A673 (cell line): ENCODE measurements around the gene NRG4. TPM values are rescaled to one million over a fixed set of nuclear protein-coding genes. Genes with fewer than 3 reads are reported as not detected.
"Not testable (repeated sequence)": the region's sequence is repeated elsewhere in the genome, so short reads cannot be mapped to it uniquely, and the experiment has no call there.

Experiments used
- BruUV-seq: library from RNA; stranded (reverse); fragments of 400-500 nt; replicated peaks from 2 replicates; lab custom pipeline; 2021; lab: Mats Ljungman, UMichigan
- CTCF ChIA-PET: fragments of 300-600 bp; sonication (Branson Sonifier 250); formaldehyde crosslinking; loops from one replicate; lab custom pipeline; 2022; ENCODE audit warnings: antibody characterized with exemption; lab: Charles Lee
- POLR2A ChIA-PET: fragments of 300-600 bp; sonication (Branson Sonifier 250); formaldehyde crosslinking; loops from one replicate; lab custom pipeline; 2022; ENCODE audit warnings: antibody characterized with exemption; ENCODE audit not compliant: low non-redundant PET; lab: Charles Lee
- DNase-seq: peaks from one replicate; pipeline ENCODE4 v3.0.0-alpha.2; 2015; ENCODE audit warnings: low spot score
- H3K27ac ChIP-seq: fragments of 200-600 bp; sonication (generic); 2 replicates; pipeline ENCODE4 v1.5.1; 2016; ENCODE audit warnings: mixed run types, low read depth, mild to moderate bottlenecking, mixed read lengths, antibody characterized with exemption, low read length; ENCODE audit not compliant: poor library complexity, severe bottlenecking
- H3K27me3 ChIP-seq: fragments of 200-600 bp; sonication (generic); replicated peaks from 2 replicates; pipeline ENCODE4 v1.6.1; 2017; ENCODE audit warnings: mixed run types, low read depth, mild to moderate bottlenecking, mixed read lengths, antibody characterized with exemption, low read length; ENCODE audit not compliant: insufficient read depth, poor library complexity
- H3K36me3 ChIP-seq: fragments of 200-600 bp; sonication (generic); 2 replicates; pipeline ENCODE4 v1.6.1; 2016; ENCODE audit warnings: mixed run types, mild to moderate bottlenecking, mixed read lengths, antibody characterized with exemption, low read length; ENCODE audit not compliant: insufficient read depth, poor library complexity, severe bottlenecking
- H3K4me1 ChIP-seq: fragments of 200-600 bp; sonication (generic); 2 replicates; pipeline ENCODE4 v1.6.1; 2017; ENCODE audit warnings: mixed run types, mild to moderate bottlenecking, mixed read lengths, antibody characterized with exemption, low read length; ENCODE audit not compliant: insufficient read depth, poor library complexity, severe bottlenecking
- H3K4me3 ChIP-seq: fragments of 200-600 bp; sonication (generic); 2 replicates; pipeline ENCODE4 v1.5.1; 2016; ENCODE audit warnings: low read depth, mixed run types, mild to moderate bottlenecking, mixed read lengths, low read length; ENCODE audit not compliant: poor library complexity, severe bottlenecking
- H3K9me3 ChIP-seq: fragments of 200-600 bp; sonication (generic); 2 replicates; pipeline ENCODE4 v1.6.1; 2016; ENCODE audit warnings: mixed run types, low read depth, mild to moderate bottlenecking, mixed read lengths, antibody characterized with exemption, low read length; ENCODE audit not compliant: poor library complexity, severe bottlenecking
- CTCF ChIP-seq: fragments of 300-800, 200-600 bp; sonication (generic); conservative IDR thresholded peaks from 2 replicates; pipeline ENCODE4 v1.5.1; 2017; ENCODE audit warnings: low read depth, mild to moderate bottlenecking, antibody characterized with exemption, low read length, moderate library complexity, mixed read lengths
- EZH2 ChIP-seq: fragments of 200-600 bp; sonication (generic); IDR thresholded peaks from 2 replicates; pipeline ENCODE4 v1.6.1; 2017; ENCODE audit warnings: borderline replicate concordance, low read depth, mild to moderate bottlenecking, mixed read lengths, antibody characterized with exemption, low read length; ENCODE audit not compliant: poor library complexity, severe bottlenecking
- intact Hi-C: fragments of 100-400 bp; cut with micrococcal nuclease; formaldehyde crosslinking; loops from one replicate; pipeline ENCODE4 v1.10.0; 2022; ENCODE audit not compliant: unreplicated experiment
- total RNA-seq: library from RNA; stranded (reverse); gene quantifications from 2 replicates; pipeline ENCODE4 v1.2.3, GENCODE V29; 2021

NRG4 gene
- total RNA-seq, 1 experiment from 2014 or later = not detected

GRCh38 chr15:76058714-76059319, 46.6 kb upstream of the NRG4 start:
- ChIA-PET POLR2A (no interaction called here), CTCF (interaction anchor here (2.5 kb wide), 1 partner anchor 81 kb away, joined by 37 read pairs; no protein-coding TSS in a partner anchor)
- Histone ChIP-seq H3K36me3 (no peaks in the 10 kb centered on the region), H3K27me3 (peaks cover 49% of the 10 kb centered on the region), H3K27ac (no peak overlapping the region), H3K9me3 (no peaks in the 10 kb centered on the region), H3K4me3 (peak overlapping the region; percentile 56), H3K4me1 (peaks cover 6% of the 10 kb centered on the region)
- intact Hi-C loops = loop anchor here (1.0 kb wide), 1 partner anchor 80 kb away; no protein-coding TSS in a partner anchor
- no TSS peak for BruUV-seq
- TF ChIP-seq EZH2 (no peak), CTCF (peak; percentile 54)
- peak; percentile 54 for DNase-seq

GRCh38 chr15:76057332-76058000, 45.2 kb upstream of the NRG4 start:
- intact Hi-C loops = no loop called here
- Histone ChIP-seq H3K27ac (no peak overlapping the region), H3K36me3 (no peaks in the 10 kb centered on the region), H3K27me3 (peaks cover 37% of the 10 kb centered on the region), H3K4me1 (peaks cover 6% of the 10 kb centered on the region), H3K4me3 (peak overlapping the region; percentile 14), H3K9me3 (no peaks in the 10 kb centered on the region)
- ChIA-PET POLR2A (no interaction called here), CTCF (interaction anchor here (0.6 to 1.4 kb wide), 2 partner anchors 82 to 83 kb away, joined by 4 to 7 read pairs; no protein-coding TSS in a partner anchor)
- TF ChIP-seq CTCF (peak; percentile 79), EZH2 (no peak)
- no TSS peak for BruUV-seq
- DNase-seq = peak; percentile 63

GRCh38 chr15:76056931-76057330, 44.7 kb upstream of the NRG4 start:
- Histone ChIP-seq H3K27ac (no peak overlapping the region), H3K27me3 (peaks cover 32% of the 10 kb centered on the region), H3K4me3 (peak overlapping the region; percentile 14), H3K36me3 (no peaks in the 10 kb centered on the region), H3K4me1 (peaks cover 6% of the 10 kb centered on the region), H3K9me3 (no peaks in the 10 kb centered on the region)
- POLR2A ChIA-PET = no interaction called here
- CTCF ChIA-PET = interaction anchor here (0.6 to 1.4 kb wide), 2 partner anchors 83 kb away, joined by 4 to 7 read pairs; no protein-coding TSS in a partner anchor
- no TSS peak for BruUV-seq
- intact Hi-C loops = no loop called here
- no peak for DNase-seq
- TF ChIP-seq EZH2 (no peak), CTCF (no peak)

- CTCF ChIA-PET, POLR2A ChIA-PET, H3K9me3 ChIP-seq, BruUV-seq, intact Hi-C loops, DNase-seq, H3K27ac ChIP-seq, H3K4me3 ChIP-seq, H3K36me3 ChIP-seq, H3K4me1 ChIP-seq: not testable (repeated sequence)
- H3K27me3 ChIP-seq = peaks cover 11% of the 10 kb centered on the region
Observed at GRCh38 chr15:76054201-76054600, 42.0 kb upstream of the NRG4 start.
